ENCODE measurements around the gene GTF2IRD1. TPM values are rescaled to one million over a fixed set of nuclear protein-coding genes. Genes with fewer than 3 reads are reported as not detected.

GTF2IRD1 gene
- total RNA-seq, 1 experiment from 2014 or later: 73.6 TPM

GRCh38 chr7:74525140-74525539, 71.4 kb downstream of the GTF2IRD1 start:
- intact Hi-C loops (cut with micrococcal nuclease; ENCODE audit: unreplicated experiment): no loop called here
- DNase-seq (ENCODE audit: low spot score): no peak
- Histone ChIP-seq H3K27ac (ENCODE audit: low read depth, low read length, poor library complexity, severe bottlenecking) (no peak overlapping the region), H3K9me3 (ENCODE audit: low read depth, low read length, poor library complexity, severe bottlenecking) (no peaks in the 10 kb centered on the region), H3K4me1 (ENCODE audit: insufficient read depth, low read length, poor library complexity, severe bottlenecking) (no peaks in the 10 kb centered on the region), H3K27me3 (replicated peaks; ENCODE audit: insufficient read depth, low read depth, low read length, poor library complexity) (no peaks in the 10 kb centered on the region), H3K4me3 (ENCODE audit: low read depth, low read length, poor library complexity, severe bottlenecking) (no peak overlapping the region), H3K36me3 (ENCODE audit: insufficient read depth, low read length, poor library complexity, severe bottlenecking) (peaks cover 58% of the 10 kb centered on the region)
- BruUV-seq (replicated peaks): no TSS peak
- TF ChIP-seq EZH2 (IDR thresholded peaks at IDR 0.05; ENCODE audit: borderline replicate concordance, low read depth, low read length, poor library complexity, severe bottlenecking) (no peak), CTCF (conservative IDR thresholded peaks at IDR 0.05; ENCODE audit: low read depth, low read length) (no peak)
- CTCF ChIA-PET: no interaction called here
- POLR2A ChIA-PET (ENCODE audit: low non-redundant PET): no interaction called here

GRCh38 chr7:74525881-74526280, 72.2 kb downstream of the GTF2IRD1 start:
- intact Hi-C loops (cut with micrococcal nuclease; ENCODE audit: unreplicated experiment): no loop called here
- Histone ChIP-seq H3K36me3 (ENCODE audit: insufficient read depth, low read length, poor library complexity, severe bottlenecking) (peaks cover 55% of the 10 kb centered on the region), H3K9me3 (ENCODE audit: low read depth, low read length, poor library complexity, severe bottlenecking) (no peaks in the 10 kb centered on the region), H3K27me3 (replicated peaks; ENCODE audit: insufficient read depth, low read depth, low read length, poor library complexity) (no peaks in the 10 kb centered on the region), H3K4me1 (ENCODE audit: insufficient read depth, low read length, poor library complexity, severe bottlenecking) (no peaks in the 10 kb centered on the region), H3K4me3 (ENCODE audit: low read depth, low read length, poor library complexity, severe bottlenecking) (no peak overlapping the region), H3K27ac (ENCODE audit: low read depth, low read length, poor library complexity, severe bottlenecking) (no peak overlapping the region)
- TF ChIP-seq CTCF (conservative IDR thresholded peaks at IDR 0.05; ENCODE audit: low read depth, low read length): no peak
- no TSS peak for BruUV-seq (replicated peaks)
- ChIA-PET CTCF (no interaction called here), POLR2A (ENCODE audit: low non-redundant PET) (no interaction called here)
- no peak for DNase-seq (ENCODE audit: low spot score)

GRCh38 chr7:74526780-74527179, 73.1 kb downstream of the GTF2IRD1 start:
- no peak for TF ChIP-seq CTCF (conservative IDR thresholded peaks at IDR 0.05; ENCODE audit: low read depth, low read length)
- TF ChIP-seq EZH2 (IDR thresholded peaks at IDR 0.05; ENCODE audit: borderline replicate concordance, low read depth, low read length, poor library complexity, severe bottlenecking): no peak
- CTCF ChIA-PET: interaction anchor here (0.6 kb wide), 1 partner anchor 111 kb away, joined by 4 read pairs; no protein-coding TSS in a partner anchor
- intact Hi-C loops (cut with micrococcal nuclease; ENCODE audit: unreplicated experiment): no loop called here
- Histone ChIP-seq H3K9me3 (ENCODE audit: low read depth, low read length, poor library complexity, severe bottlenecking) (no peaks in the 10 kb centered on the region), H3K4me1 (ENCODE audit: insufficient read depth, low read length, poor library complexity, severe bottlenecking) (no peaks in the 10 kb centered on the region), H3K27me3 (replicated peaks; ENCODE audit: insufficient read depth, low read depth, low read length, poor library complexity) (no peaks in the 10 kb centered on the region), H3K27ac (ENCODE audit: low read depth, low read length, poor library complexity, severe bottlenecking) (no peak overlapping the region), H3K36me3 (ENCODE audit: insufficient read depth, low read length, poor library complexity, severe bottlenecking) (peaks cover 51% of the 10 kb centered on the region), H3K4me3 (ENCODE audit: low read depth, low read length, poor library complexity, severe bottlenecking) (no peak overlapping the region)
- no TSS peak for BruUV-seq (replicated peaks)
- no peak for DNase-seq (ENCODE audit: low spot score)
- POLR2A ChIA-PET (ENCODE audit: low non-redundant PET): no interaction called here

Measured in A673 (cell line).